Esophagus muscularis mucosa (tissue), 3 donors: Measurements from ENCODE around the gene TAPBPL.

Experiments
- CTCF ChIP-seq, 3 experiments: fragments of 200-600 bp in 2 of 3; fragments of 450-650 bp in 1 of 3; sonication (generic) in 2 of 3; IDR thresholded peaks; one replicate each; pipeline ENCODE4 v1.5.1; 2017 to 2019; ENCODE audit warnings: antibody characterized with exemption in 3 of 3, mild to moderate bottlenecking in 2 of 3, moderate library complexity in 1 of 3
- POLR2A ChIP-seq: fragments of 450-650 bp; IDR thresholded peaks from one replicate; pipeline ENCODE4 v1.6.1; 2017; ENCODE audit warnings: antibody characterized with exemption, moderate library complexity, mild to moderate bottlenecking, low read depth

- TF ChIP-seq CTCF (IDR thresholded peaks at IDR 0.05): no peak
- no peak for TF ChIP-seq POLR2A
These were observed 36.4 kb downstream of the TAPBPL start for GRCh38 chr12:6488240-6488639.
